ENCODE data around the gene LHFPL6.

Gene LHFPL6

GRCh38 chr13:39588384-39588783 is 14.6 kb downstream of the LHFPL6 start:
- no peak for DNase-seq (ENCODE audit: low read depth)
- in situ Hi-C loops (cut with HindIII; ENCODE audit: low sequenced_read_pairs): no loop called here
- TF ChIP-seq CTCF (IDR thresholded peaks at IDR 0.05; ENCODE audit: low read depth, low read length, missing control alignments): no peak
- no peak overlapping the region for H3K4me3 ChIP-seq (ENCODE audit: low read depth, low read length)

GRCh38 chr13:39587939-39588338 is 15.1 kb downstream of the LHFPL6 start:
- H3K4me3 ChIP-seq (ENCODE audit: low read depth, low read length): no peak overlapping the region
- TF ChIP-seq CTCF (IDR thresholded peaks at IDR 0.05; ENCODE audit: low read depth, low read length, missing control alignments): no peak
- in situ Hi-C loops (cut with HindIII; ENCODE audit: low sequenced_read_pairs): no loop called here
- DNase-seq (ENCODE audit: low read depth): no peak

- in situ Hi-C loops (cut with HindIII; ENCODE audit: low sequenced_read_pairs): no loop called here
- H3K4me3 ChIP-seq (ENCODE audit: low read depth, low read length): no peak overlapping the region
- no peak for TF ChIP-seq CTCF (IDR thresholded peaks at IDR 0.05; ENCODE audit: low read depth, low read length, missing control alignments)
- DNase-seq (ENCODE audit: low read depth): no peak
Measured at GRCh38 chr13:39586958-39587605, 15.9 kb downstream of the LHFPL6 start.

GRCh38 chr13:39586151-39586550 is 16.8 kb downstream of the LHFPL6 start:
- in situ Hi-C loops (cut with HindIII; ENCODE audit: low sequenced_read_pairs): no loop called here
- H3K4me3 ChIP-seq (ENCODE audit: low read depth, low read length): no peak overlapping the region
- TF ChIP-seq CTCF (IDR thresholded peaks at IDR 0.05; ENCODE audit: low read depth, low read length, missing control alignments): no peak
- no peak for DNase-seq (ENCODE audit: low read depth)

- no peak for TF ChIP-seq CTCF (IDR thresholded peaks at IDR 0.05; ENCODE audit: low read depth, low read length, missing control alignments)
- in situ Hi-C loops (cut with HindIII; ENCODE audit: low sequenced_read_pairs): no loop called here
- no peak overlapping the region for H3K4me3 ChIP-seq (ENCODE audit: low read depth, low read length)
- DNase-seq (ENCODE audit: low read depth): no peak
Measured at GRCh38 chr13:39585219-39585618, 17.8 kb downstream of the LHFPL6 start.

- no peak for DNase-seq (ENCODE audit: low read depth)
- no peak overlapping the region for H3K4me3 ChIP-seq (ENCODE audit: low read depth, low read length)
- no peak for TF ChIP-seq CTCF (IDR thresholded peaks at IDR 0.05; ENCODE audit: low read depth, low read length, missing control alignments)
- in situ Hi-C loops (cut with HindIII; ENCODE audit: low sequenced_read_pairs): no loop called here
Measured at GRCh38 chr13:39580881-39581575, 22.0 kb downstream of the LHFPL6 start.

Data from astrocyte of the cerebellum (primary cell).